Astrocyte (in vitro differentiated cells and primary cell): ENCODE data around the gene CPOX.

ENCODE experiments used
- EZH2 ChIP-seq: IDR thresholded peaks from 2 replicates; pipeline ENCODE4 v1.6.1; 2012; ENCODE audit warnings: mild to moderate bottlenecking, low read length, inconsistent platforms; ENCODE audit not compliant: insufficient read depth
- TF ChIP-seq, protein P1 (sequence below): IDR thresholded peaks from 2 replicates; pipeline ENCODE4 v1.5.1; 2011; ENCODE audit warnings: low read depth, mild to moderate bottlenecking, inconsistent platforms, low read length, moderate library complexity; ENCODE audit not compliant: insufficient read depth

DNA sequence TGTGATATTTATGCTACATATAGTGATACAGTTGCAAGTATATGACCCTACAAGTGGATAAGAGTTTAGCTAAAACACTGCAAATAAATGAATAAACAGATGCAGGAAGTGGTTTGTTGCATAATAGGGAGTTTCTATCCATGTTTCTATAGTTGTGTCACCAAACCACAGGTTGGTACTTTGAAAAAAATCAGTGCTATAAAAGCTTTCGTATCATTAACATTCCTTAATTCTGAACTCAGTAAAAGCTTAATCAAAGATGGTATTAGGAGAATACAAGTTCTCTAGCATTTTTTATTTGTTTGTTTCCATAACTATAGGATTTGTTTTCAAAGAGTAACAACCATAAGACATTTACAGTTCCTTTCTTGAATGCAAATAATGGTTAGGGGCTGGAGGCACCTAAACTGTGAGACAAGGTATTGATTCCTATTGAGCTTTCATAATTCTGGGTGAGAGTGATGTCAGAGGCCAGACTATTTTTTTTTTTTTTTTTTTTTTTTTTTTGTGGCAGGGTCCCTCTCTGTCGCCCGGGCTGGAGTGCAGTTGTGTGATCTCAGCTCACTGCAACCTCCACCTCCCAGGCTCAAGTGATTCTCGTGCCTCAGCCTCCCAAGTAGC is 29.6 kb downstream of the CPOX start:
- TF ChIP-seq, protein P1, sequence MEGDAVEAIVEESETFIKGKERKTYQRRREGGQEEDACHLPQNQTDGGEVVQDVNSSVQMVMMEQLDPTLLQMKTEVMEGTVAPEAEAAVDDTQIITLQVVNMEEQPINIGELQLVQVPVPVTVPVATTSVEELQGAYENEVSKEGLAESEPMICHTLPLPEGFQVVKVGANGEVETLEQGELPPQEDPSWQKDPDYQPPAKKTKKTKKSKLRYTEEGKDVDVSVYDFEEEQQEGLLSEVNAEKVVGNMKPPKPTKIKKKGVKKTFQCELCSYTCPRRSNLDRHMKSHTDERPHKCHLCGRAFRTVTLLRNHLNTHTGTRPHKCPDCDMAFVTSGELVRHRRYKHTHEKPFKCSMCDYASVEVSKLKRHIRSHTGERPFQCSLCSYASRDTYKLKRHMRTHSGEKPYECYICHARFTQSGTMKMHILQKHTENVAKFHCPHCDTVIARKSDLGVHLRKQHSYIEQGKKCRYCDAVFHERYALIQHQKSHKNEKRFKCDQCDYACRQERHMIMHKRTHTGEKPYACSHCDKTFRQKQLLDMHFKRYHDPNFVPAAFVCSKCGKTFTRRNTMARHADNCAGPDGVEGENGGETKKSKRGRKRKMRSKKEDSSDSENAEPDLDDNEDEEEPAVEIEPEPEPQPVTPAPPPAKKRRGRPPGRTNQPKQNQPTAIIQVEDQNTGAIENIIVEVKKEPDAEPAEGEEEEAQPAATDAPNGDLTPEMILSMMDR: no peak
- no peak for TF ChIP-seq EZH2
